Mucosa of descending colon (tissue), 3 donors: ENCODE data around the gene SOCS1. TPM values are rescaled to one million over a fixed set of nuclear protein-coding genes. Genes with fewer than 3 reads are reported as not detected.
"Not testable (repeated sequence)": the region's sequence is repeated elsewhere in the genome, so short reads cannot be mapped to it uniquely, and the experiment has no call there.

ENCODE experiments used
- ATAC-seq: fragments of 200-7000 bp; cut with Tn5 transposase; one replicate; pipeline ENCODE4 v1.9.1; 2020; ENCODE audit warnings: mild to moderate bottlenecking, moderate library complexity
- DNase-seq, 3 donors: peaks; one replicate each; pipeline ENCODE4 v3.0.0-alpha.2; 2020
- H3K36me3 ChIP-seq: fragments of 200-600 bp; one replicate; pipeline ENCODE4 v1.8.0; 2021; ENCODE audit warnings: low read depth, mild to moderate bottlenecking
- H3K4me1 ChIP-seq: fragments of 200-600 bp; one replicate; pipeline ENCODE4 v1.8.0; 2021; ENCODE audit warnings: low read depth, mild to moderate bottlenecking
- H3K4me3 ChIP-seq: fragments of 200-600 bp; one replicate; pipeline ENCODE4 v1.8.0; 2021; ENCODE audit warnings: mild to moderate bottlenecking
- H3K9me3 ChIP-seq: fragments of 200-600 bp; one replicate; pipeline ENCODE4 v1.8.0; 2021; ENCODE audit warnings: mild to moderate bottlenecking
- intact Hi-C, 2 donors: fragments of 100-400 bp; cut with DNase I in 1 of 2; cut with micrococcal nuclease in 1 of 2; formaldehyde crosslinking; loops; one replicate each; pipeline versions ENCODE4 v1.11.0 to v1.11.1; 2022; cut with DNase I, micrococcal nuclease
- total RNA-seq, 3 donors: library from RNA; stranded (reverse); fragmentation: NEBNext Ultra II Directional in 2 of 3; extraction: Animal tissue kit (Norgen Biotek cat#: 25700) in 2 of 3; gene quantifications; one replicate each; pipeline versions ENCODE4 v1.2.1 to v1.2.4, GENCODE V29; 2021 to 2023
- TF ChIP-seq, protein P1 (sequence below): fragments of 200-600 bp; IDR thresholded peaks from one replicate; pipeline ENCODE4 v1.8.0; 2022; ENCODE audit warnings: antibody characterized with exemption, mild to moderate bottlenecking
- donor health status: DM: no; HTN: no; CAD: no; lungs with moderate emphysema.
- donor health status: DM: no; HTN: no; CAD: no.
- donor health status: DM: no; HTN: yes; CAD: no.

Gene SOCS1
- total RNA-seq, 3 donors from 2014 or later = 4.0 to 6.5 (median 4.1) TPM

DNA sequence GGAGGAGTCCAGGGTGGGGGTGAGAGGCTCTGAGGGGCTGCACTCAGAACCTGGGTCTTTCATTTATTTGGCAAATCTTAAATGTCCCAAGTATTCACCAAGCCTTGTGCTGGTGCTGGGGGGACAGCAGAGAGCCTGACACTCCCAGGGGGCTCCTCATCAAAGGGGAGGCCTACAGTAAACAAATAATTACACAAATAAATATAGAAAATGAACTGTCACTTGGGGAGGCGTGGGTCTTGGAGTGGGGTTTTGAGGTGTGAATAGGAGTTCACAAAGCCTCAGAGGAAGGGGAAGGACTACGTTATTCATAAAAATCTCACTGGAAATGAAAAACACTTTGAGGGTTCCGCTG, 40.3 kb upstream of the SOCS1 start:
- no peaks in the 10 kb centered on the region for H3K9me3 ChIP-seq
- no peaks in the 10 kb centered on the region for H3K36me3 ChIP-seq
- peaks cover 12% of the 10 kb centered on the region for H3K4me1 ChIP-seq
- ATAC-seq = no peak
- no peak overlapping the region for H3K4me3 ChIP-seq
- DNase-seq = no peak
- TF ChIP-seq, protein P1, sequence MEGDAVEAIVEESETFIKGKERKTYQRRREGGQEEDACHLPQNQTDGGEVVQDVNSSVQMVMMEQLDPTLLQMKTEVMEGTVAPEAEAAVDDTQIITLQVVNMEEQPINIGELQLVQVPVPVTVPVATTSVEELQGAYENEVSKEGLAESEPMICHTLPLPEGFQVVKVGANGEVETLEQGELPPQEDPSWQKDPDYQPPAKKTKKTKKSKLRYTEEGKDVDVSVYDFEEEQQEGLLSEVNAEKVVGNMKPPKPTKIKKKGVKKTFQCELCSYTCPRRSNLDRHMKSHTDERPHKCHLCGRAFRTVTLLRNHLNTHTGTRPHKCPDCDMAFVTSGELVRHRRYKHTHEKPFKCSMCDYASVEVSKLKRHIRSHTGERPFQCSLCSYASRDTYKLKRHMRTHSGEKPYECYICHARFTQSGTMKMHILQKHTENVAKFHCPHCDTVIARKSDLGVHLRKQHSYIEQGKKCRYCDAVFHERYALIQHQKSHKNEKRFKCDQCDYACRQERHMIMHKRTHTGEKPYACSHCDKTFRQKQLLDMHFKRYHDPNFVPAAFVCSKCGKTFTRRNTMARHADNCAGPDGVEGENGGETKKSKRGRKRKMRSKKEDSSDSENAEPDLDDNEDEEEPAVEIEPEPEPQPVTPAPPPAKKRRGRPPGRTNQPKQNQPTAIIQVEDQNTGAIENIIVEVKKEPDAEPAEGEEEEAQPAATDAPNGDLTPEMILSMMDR = no peak
- intact Hi-C loops = no loop called here

DNA sequence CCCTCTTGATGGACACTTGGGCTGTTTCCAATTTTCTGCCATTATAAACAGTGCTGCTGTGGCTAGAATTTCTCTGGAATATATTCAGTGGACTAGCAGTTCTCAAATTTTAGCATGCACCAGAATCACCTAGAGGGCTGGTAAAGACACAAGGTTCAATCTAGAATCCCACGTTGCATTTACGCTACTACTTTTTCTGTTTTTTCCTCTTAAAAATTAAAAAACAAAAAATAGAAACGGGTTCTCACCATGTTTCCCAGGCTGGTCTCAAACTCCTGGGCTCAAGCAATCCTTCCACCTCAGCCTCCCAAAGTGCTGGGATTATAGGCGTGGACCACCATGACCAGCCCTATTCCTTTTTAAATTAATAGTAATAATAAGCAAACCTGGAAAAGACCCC, 39.7 kb upstream of the SOCS1 start:
- Histone ChIP-seq H3K4me1 (peaks cover 12% of the 10 kb centered on the region), H3K36me3 (no peaks in the 10 kb centered on the region), H3K4me3 (no peak overlapping the region), H3K9me3 (no peaks in the 10 kb centered on the region)
- DNase-seq = no peak
- no peak for ATAC-seq
- TF ChIP-seq, protein P1 = no peak
- intact Hi-C loops = no loop called here

DNA sequence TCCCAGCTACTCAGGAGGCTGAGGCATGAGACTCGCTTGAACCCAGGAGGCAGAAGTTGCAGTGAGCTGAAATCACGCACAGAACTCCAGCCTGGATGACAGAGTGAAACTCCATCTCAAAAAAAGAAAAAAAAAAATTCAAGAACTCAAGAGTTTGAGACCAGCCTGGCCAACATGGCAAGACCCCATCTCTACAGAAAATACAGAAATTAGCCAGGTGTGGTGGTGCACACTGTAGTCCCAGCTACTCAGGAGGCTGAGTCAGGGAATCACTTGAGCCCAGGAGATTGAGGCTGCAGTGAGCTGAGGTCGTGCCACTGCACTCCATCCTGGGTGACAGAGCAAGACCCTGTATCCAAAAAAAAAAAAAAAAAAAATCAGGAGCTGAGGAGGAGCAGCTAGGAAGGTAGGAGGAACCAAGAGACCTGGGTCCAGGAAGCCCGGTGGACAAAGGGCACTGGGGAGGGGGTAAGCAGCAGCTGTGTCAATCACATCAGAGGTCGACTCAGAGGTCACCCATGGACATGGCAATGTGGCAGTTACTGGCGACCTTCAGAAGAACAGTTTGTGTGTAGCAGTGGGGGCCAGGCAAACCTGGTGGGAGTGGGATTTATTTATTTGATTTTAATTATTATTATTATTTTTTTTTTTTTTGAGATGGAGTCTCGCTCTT, 36.2 kb upstream of the SOCS1 start:
- ATAC-seq (no peak), DNase-seq (no peak)
- H3K4me3 ChIP-seq = no peak overlapping the region
- no peaks in the 10 kb centered on the region for H3K36me3 ChIP-seq
- H3K9me3 ChIP-seq = no peaks in the 10 kb centered on the region
- TF ChIP-seq, protein P1 = no peak
- intact Hi-C loops = no loop called here
- peaks cover 6% of the 10 kb centered on the region for H3K4me1 ChIP-seq

DNA sequence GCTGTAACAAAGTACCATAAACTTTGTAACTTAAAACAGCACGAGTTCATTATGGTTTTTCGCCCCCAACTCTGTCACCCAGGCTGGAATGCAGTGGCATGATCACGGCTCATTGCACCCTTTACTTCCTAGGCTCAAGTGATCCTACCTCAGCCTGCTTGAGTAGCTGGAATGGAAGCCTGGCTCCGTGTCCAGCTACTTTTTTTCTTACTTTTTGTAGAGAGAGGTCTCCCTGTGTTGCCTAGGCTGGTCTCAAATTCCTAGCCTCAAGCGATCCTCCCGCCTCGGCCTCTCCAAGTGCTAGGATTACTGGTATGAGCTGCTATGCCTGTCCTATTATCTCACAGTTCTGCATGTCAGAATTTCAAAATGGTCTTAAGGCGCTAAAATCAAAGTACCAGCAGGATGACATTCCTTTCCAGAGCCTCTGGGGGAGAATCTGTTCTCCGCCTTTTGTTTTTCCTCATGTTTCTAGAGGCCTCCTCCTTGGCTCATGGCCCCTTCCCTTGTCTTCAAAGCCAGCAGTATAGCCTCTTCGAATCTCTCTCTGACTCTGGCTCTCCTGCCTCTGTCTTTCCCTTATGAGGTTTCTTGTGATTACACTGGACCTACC, 35.2 kb upstream of the SOCS1 start:
- H3K9me3 ChIP-seq = no peaks in the 10 kb centered on the region
- H3K4me3 ChIP-seq = no peak overlapping the region
- ATAC-seq (no peak), DNase-seq (no peak)
- TF ChIP-seq, protein P1 = no peak
- no peaks in the 10 kb centered on the region for H3K4me1 ChIP-seq
- intact Hi-C loops = no loop called here
- no peaks in the 10 kb centered on the region for H3K36me3 ChIP-seq

DNA sequence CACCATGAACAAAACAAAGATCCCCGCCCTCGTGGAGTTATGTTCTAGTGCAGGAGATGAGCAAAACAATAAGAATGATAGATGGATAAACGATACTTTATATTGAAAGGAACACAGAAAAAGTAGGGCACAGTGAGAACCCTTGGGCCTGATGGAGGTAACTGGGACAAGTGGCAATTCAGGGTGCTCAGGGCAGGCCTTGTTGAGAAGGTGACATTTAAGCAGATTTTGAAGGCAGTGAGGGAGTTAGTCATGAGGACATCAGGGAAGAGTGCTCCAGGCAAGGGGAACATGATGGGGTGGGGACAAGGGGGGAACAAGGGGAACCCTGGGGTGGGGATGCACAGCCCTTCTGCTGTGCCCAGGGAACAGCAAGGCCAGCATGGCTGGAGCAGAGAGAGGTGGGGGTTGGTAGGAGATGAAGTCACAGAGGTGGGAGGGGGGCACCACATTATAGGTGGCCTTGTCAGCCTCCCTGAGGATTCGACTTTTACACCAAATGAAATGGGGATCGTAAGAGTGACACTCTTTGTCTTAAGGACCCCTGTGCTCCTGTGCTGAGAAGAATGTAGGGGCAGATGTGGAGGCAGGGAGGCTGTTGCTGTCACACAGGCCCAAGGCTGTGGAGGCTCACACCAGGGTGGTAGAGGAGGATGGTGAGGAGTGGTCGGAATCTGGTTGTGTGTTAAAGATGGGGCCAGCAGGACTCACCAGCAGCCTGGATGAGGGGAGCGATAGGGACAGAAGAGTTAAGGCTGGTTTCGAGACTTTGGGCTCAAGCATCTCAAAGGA, 34.3 kb upstream of the SOCS1 start:
- intact Hi-C loops = no loop called here
- ATAC-seq (no peak), DNase-seq (no peak)
- Histone ChIP-seq H3K4me3 (no peak overlapping the region), H3K9me3 (no peaks in the 10 kb centered on the region), H3K4me1 (no peaks in the 10 kb centered on the region), H3K36me3 (no peaks in the 10 kb centered on the region)
- TF ChIP-seq, protein P1 = no peak

DNA sequence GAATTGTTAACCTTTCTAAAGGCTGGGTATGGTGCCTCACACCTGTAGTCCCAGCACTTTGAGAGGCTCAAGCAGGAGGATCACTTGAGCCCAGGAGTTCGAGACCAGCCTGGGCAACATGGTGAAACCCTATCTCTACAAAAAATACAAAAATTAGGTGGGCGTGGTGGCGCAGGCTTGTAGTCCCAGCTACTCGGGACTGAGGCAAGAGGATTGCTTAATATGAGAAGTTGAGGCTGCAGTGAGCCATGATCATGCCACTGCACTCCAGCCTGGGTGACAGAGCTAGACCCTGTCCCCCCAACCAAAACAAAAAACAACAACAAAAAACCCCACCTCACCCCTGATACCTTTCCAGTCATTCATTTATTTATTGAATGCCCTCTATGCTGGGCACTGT, 33.7 kb upstream of the SOCS1 start:
- H3K4me1 ChIP-seq, H3K4me3 ChIP-seq, DNase-seq, intact Hi-C loops, ATAC-seq, H3K36me3 ChIP-seq, H3K9me3 ChIP-seq: not testable (repeated sequence)
